ENCODE data around the gene PDGFA. TPM values are rescaled to one million over a fixed set of nuclear protein-coding genes. Genes with fewer than 3 reads are reported as not detected.

PDGFA gene
- total RNA-seq, 4 donors from 2014 or later: 60.2 to 123 (median 104) TPM

DNA sequence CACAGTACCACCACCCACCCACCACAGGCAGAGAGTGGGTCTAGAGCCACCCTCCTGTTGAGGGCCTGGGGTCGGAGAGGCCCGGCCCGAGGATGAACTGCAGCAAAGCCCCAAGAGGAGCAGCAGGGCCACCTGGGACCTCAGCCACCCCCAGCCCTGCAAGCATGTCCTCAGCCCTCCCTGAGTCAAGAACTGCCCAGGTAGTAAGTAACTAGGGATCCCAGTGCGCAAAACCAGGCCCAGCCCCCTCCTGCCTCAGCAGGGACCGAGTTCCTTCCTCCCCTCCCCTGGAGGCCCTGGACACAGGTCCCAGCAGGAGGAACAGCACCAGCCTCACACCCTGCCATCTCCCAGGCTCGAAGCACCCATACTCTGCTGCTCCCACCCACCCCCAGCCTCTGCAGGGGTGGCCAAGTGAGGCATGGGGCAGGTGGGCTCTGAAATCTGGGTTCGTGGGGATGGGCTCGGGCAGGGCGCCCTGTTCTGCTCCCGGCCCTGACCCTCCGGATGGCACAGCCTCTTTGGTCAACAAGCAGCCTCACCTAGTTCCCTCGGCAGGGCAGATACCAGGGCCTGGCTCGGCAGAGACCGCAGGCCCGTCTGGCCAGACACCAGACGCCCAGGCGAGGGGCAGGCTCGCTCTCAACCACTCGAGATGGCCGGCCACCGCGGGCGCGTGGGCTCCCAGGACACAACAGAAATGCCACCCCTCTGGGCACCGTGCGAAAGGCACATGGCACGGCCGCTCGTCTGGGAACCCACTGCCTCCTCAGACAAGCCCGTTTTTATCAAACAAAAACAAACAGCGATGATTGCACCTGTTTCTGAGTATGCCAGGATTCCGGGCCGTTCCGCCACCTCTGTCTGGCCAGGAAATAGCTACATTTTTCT is 15.2 kb downstream of the PDGFA start:
- TF ChIP-seq CTCF (IDR thresholded peaks at IDR 0.05) (no peak), EP300 (IDR thresholded peaks at IDR 0.05; ENCODE audit: low read depth) (no peak), POLR2AphosphoS5 (IDR thresholded peaks at IDR 0.05) (peak in 2 of 3 donors; percentile 24 to 38), POLR2A (IDR thresholded peaks at IDR 0.05) (peak; percentile 52)
- peaks cover 29 to 39% (median 36%) of the 10 kb centered on the region in 4 donors for H3K4me1 ChIP-seq
- H3K9me3 ChIP-seq: no peaks in the 10 kb centered on the region
- no peaks in the 10 kb centered on the region for H3K27me3 ChIP-seq
- intact Hi-C loops (cut with DNase I; ENCODE audit: low total_unique reads): no loop called here
- peak; percentile 58 for DNase-seq
- peaks cover 0 to 21% (median 9%) of the 10 kb centered on the region in 4 donors for H3K36me3 ChIP-seq
- WGBS, 2 donors (ENCODE audit: low coverage in 1 of 2): 55% methylated on average over 20 of the region's 34 CpGs; no CpG with 5 or more reads in 1 of the 2 donors
- in situ Hi-C loops (cut with MboI; ENCODE audit: low pct_ligation_motif_present in 1 of 4, low pct_unique_long_range_greater_than_20kb in 1 of 4, low sequenced_read_pairs in 3 of 4): no loop called here
- peak overlapping the region; percentile 86 to 89 (median 87) for H3K27ac ChIP-seq
- no peak overlapping the region for H3K4me3 ChIP-seq

DNA sequence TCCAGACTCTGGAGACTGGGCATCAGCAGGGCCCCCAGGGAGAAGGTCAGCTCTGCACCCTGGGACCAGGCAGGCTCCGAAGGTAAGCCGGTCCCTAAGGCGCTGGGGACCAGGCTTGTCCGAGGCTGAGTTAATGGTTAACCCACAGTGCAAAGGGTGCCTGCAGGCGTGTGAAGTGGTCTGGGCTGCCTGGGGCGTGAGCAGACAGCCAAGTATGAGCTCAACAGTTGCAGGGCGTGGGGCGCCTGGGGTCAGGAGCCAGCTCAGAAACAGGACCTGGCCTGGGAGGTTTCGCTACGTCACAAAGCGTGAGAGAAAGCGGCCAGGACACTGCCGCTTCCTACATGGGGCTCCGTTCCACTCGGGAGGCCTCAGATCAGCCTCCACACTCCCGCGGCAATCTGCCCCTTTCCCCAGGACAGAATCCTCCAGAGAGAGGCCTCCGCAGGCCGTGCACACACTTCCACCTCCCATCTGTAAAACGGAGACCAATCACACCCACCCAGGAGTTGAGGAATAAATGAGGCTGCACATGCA is 16.0 kb downstream of the PDGFA start:
- Histone ChIP-seq H3K27me3 (no peaks in the 10 kb centered on the region), H3K9me3 (no peaks in the 10 kb centered on the region), H3K4me1 (peaks cover 29 to 39% (median 36%) of the 10 kb centered on the region in 4 donors), H3K4me3 (no peak overlapping the region), H3K36me3 (peaks cover 0 to 18% (median 9%) of the 10 kb centered on the region in 4 donors), H3K27ac (peak overlapping the region; percentile 86 to 89 (median 87))
- in situ Hi-C loops (cut with MboI; ENCODE audit: low pct_ligation_motif_present in 1 of 4, low pct_unique_long_range_greater_than_20kb in 1 of 4, low sequenced_read_pairs in 3 of 4) (no loop called here), intact Hi-C loops (cut with DNase I; ENCODE audit: low total_unique reads) (no loop called here)
- TF ChIP-seq POLR2A (IDR thresholded peaks at IDR 0.05) (peak; percentile 50), POLR2AphosphoS5 (IDR thresholded peaks at IDR 0.05) (peak in 1 of 3 donors; percentile 61), CTCF (IDR thresholded peaks at IDR 0.05) (no peak)
- peak; percentile 93 for DNase-seq
- WGBS, 2 donors (ENCODE audit: low coverage in 1 of 2): 43% methylated on average over 20 of the region's 20 CpGs; no CpG with 5 or more reads in 1 of the 2 donors

DNA sequence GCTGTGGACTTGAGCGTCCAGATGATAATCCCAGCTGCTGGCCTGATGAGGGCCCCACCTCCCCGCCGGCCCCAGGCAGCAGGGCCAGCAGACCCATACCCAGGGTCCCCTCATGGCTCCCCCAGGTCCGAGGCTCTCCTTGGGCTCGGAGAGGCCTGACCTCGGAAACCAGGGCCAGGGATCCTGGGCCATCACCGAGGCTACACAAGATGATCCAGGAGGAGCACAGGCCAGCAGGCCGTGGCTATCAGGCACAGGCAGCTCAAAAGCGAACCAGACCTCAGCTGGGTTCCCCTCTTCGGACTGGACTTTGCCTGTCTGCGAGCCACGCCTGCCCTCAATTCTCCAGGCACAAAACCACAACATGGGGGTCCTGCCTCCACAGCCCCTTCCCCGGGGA is 17.4 kb downstream of the PDGFA start:
- Histone ChIP-seq H3K36me3 (peaks cover 0 to 26% (median 9%) of the 10 kb centered on the region in 4 donors), H3K27ac (peak overlapping the region in 2 of 4 donors; percentile 39 to 89), H3K4me3 (no peak overlapping the region), H3K27me3 (no peaks in the 10 kb centered on the region), H3K9me3 (no peaks in the 10 kb centered on the region), H3K4me1 (peaks cover 29 to 39% (median 36%) of the 10 kb centered on the region in 4 donors)
- in situ Hi-C loops (cut with MboI; ENCODE audit: low pct_ligation_motif_present in 1 of 4, low pct_unique_long_range_greater_than_20kb in 1 of 4, low sequenced_read_pairs in 3 of 4): no loop called here
- DNase-seq: no peak
- TF ChIP-seq POLR2A (IDR thresholded peaks at IDR 0.05) (no peak), EP300 (IDR thresholded peaks at IDR 0.05; ENCODE audit: low read depth) (no peak), POLR2AphosphoS5 (IDR thresholded peaks at IDR 0.05) (no peak), CTCF (IDR thresholded peaks at IDR 0.05) (no peak)
- intact Hi-C loops (cut with DNase I; ENCODE audit: low total_unique reads): no loop called here
- WGBS, 2 donors (ENCODE audit: low coverage in 1 of 2): 80 to 86% methylated on average over 3 to 13 of the region's 13 CpGs

DNA sequence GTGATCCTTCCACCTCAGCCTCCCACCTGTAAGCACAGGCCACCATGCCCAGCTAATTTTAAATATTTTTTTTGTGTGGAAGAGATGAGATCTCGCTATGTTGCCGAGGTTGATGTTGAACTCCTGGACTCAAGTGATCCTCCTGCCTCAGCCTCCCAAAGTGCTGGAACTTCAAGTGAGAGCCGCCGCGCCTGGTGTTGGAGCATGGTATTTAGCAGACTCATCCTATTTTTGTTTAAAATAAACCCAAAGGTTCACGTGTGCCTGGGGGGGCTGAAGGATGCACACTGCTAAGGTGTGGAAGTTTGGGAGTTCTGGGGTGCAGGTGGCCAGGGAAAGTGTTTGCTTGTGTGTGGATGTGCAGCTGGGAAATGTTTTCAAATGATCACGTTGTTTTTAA is 18.1 kb downstream of the PDGFA start:
- Histone ChIP-seq H3K27ac (no peak overlapping the region), H3K4me1 (peaks cover 29 to 39% (median 36%) of the 10 kb centered on the region in 4 donors)
- WGBS, 2 donors (ENCODE audit: low coverage in 1 of 2): 89 to 90% methylated on average over 1 to 7 of the region's 7 CpGs

More for the DNA sequence above, 18.1 kb downstream of the PDGFA start:
- in situ Hi-C loops (cut with MboI; ENCODE audit: low pct_ligation_motif_present in 1 of 4, low pct_unique_long_range_greater_than_20kb in 1 of 4, low sequenced_read_pairs in 3 of 4) (no loop called here), intact Hi-C loops (cut with DNase I; ENCODE audit: low total_unique reads) (no loop called here)
- Histone ChIP-seq H3K36me3 (peaks cover 0 to 26% (median 9%) of the 10 kb centered on the region in 4 donors), H3K4me3 (no peak overlapping the region), H3K9me3 (no peaks in the 10 kb centered on the region), H3K27me3 (no peaks in the 10 kb centered on the region)
- TF ChIP-seq CTCF (IDR thresholded peaks at IDR 0.05) (no peak), POLR2A (IDR thresholded peaks at IDR 0.05) (no peak)
- no peak for DNase-seq
